D341Med (cell line): ENCODE results near the gene ZFYVE21.
"Not testable (repeated sequence)": the region's sequence is repeated elsewhere in the genome, so short reads cannot be mapped to it uniquely, and the experiment has no call there.

Experiments
- DNase-seq: peaks from one replicate; pipeline ENCODE4 v3.0.0; 2012; ENCODE audit warnings: low spot score

ZFYVE21 gene

DNA sequence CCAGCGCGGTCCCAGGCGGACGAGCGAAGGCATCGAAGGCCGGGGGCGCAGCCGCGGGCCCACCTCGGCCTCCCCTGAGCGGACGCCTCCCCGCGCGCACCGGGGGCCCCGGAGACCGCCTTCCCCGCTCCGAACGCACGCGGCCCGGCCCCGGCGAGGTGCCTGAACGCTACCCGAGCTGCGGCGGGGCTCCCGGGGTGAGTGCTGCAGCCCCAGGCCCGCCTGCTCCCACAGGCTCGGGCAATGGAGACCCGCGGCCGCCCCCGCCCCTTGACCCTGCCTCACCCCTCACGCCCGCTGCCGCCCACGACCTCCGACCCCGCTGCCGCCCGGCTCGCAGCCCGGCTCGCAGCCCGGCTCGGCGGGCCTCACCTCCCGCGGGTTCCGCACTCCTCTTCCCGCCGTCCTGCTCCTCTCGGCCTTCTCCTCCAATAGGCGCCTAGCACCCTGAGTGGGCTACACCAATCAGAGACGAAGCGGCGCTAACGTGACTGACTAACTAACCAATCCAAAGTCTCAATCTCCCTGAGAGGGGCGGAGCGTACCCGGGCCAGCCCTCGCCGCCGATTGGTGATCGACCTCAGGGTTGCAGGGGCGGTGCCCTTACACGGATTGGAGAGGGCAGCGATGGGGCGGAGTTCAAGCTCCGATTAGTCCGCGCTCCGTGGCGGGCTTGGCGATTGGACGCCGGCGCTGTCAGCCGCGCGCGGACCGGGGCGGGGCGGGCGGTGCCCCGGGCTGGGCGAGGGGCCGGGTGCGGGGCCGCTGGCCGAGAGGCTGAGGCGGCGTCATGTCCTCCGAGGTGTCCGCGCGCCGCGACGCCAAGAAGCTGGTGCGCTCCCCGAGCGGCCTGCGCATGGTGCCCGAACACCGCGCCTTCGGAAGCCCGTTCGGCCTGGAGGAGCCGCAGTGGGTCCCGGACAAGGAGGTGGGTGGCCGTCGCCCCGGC, at the start of gene ZFYVE21, which contains the start of gene XRCC3:
Gene ZFYVE21 (plus strand): TSS at position 759 of the 949 bp plus-strand sequence. CDS start 32 bp downstream, at position 791.
Gene XRCC3 (minus strand): TSS at position 400 of the 949 bp plus-strand sequence. CDS start 4,364 bp downstream, outside the sequence.
- peak; percentile 99 for DNase-seq

DNA sequence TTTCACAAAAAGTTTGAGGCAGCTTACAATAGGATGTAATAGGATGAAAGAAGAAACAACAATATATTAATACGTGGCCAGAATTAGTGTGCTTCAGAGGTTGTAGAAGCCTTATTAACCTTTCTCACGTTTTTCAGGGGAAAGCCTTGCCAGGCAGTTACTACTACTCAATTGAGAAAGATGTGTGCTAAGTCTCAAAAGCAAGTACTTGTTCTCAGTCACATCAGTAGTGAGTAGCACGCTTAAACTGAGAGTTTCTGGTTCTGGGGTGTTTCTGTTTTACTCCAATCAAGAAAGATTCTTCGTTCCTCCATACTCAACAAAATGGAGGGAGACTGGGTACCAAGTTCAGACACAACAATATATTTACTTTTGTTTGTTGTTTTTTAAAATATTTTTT, 47.9 kb upstream of the ZFYVE21 start:
- DNase-seq: no peak

DNA sequence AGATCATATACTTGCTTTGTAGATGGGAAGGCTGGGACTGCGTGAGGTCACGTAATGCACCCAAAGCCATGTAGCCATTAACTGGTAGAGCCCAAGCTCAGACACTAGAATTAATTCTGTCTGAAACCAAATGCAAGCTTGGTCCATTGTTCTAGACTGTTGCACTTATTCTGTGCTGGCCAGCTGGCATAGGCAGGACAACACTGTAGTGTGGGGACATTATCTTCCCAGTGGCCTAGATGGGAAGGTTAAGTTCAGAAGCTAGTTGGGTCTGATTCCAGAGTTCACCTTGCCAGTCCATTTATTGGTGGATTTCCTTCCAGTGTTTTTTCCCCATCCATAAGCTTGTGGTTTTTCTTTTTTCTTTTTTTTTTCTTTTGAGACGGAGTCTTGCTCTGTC, 47.5 kb upstream of the ZFYVE21 start:
- DNase-seq: no peak

GRCh38 chr14:103669370-103669769, 46.2 kb upstream of the ZFYVE21 start:
- no peak for DNase-seq

DNA sequence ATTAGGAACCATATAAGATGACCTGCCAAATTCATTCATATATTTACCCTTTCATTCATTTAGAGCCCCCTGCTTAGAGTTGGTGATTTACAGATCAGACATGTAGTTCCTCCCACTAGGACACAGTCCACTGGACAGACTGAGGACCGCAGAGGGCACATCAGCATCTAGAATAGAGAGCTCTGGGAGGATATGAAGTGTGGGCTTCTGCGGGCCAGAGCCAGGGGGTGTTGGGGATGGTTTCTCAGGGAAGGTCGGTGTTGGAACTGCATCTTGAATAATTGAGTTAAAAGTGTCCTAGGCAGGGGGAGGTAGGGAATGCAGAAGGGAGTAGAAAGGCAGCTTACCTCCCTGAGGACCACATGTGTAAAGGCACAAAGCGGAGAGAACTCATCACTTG, 43.7 kb upstream of the ZFYVE21 start:
- DNase-seq: no peak

- DNase-seq: no peak
Observed at GRCh38 chr14:103675957-103676356, 39.7 kb upstream of the ZFYVE21 start.

DNA sequence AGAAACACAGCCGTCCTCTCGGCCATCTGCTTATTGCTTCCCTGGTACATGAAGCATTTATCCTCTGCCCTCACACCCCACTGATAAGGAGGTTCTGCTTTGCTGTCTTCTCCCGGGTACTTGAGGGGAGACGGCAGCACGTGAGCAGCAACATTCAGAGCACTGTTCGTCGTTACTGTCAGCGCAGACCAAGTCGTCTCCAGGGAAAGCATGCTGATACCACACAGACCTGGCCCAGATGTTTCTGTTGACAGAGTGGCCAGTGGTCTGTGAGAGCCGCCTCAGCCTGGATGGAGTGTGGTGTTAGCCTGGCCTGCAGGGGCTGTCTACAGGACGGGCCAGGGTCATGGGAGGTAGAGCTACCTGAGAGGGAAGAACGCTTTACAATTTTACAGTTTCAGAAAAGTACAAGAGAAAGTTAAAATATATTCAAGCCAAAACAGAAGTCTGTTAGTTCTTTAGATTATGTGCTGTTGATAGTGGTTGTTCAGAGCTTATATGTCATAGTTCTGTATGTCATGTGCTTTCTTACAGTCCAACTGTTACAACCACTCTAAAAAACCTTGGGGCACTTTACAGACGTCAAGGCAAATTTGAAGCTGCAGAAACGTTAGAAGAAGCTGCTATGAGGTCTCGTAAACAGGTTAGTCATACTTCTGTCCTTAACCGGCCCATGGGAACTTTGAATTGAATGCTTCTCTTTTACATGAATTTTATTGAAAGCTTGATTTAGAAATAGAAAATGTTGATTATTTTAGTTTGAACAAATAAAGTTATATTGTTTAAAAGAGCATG, 38.5 kb upstream of the ZFYVE21 start:
- DNase-seq: no peak

DNA sequence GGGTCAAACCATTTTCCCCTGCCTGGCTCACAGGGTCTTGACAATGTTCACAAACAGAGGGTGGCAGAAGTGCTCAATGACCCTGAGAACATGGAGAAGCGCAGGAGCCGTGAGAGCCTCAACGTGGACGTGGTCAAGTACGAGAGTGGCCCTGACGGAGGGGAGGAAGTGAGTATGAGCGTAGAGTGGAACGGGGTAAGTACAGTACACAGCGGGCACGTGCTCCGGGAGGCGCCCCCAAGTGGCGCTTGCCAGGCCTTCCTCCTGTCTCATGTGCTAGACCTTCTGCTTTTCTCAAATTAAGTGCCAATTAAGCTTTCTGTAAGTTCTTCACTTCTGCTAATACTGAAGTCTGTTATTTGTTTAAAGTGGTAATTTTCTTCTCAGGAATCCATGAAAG, 36.3 kb upstream of the ZFYVE21 start:
- peak; percentile 86 for DNase-seq

- DNase-seq: no peak
Observed at GRCh38 chr14:103680491-103681231, 34.9 kb upstream of the ZFYVE21 start.

- no peak for DNase-seq
Observed at GRCh38 chr14:103683139-103683538, 32.5 kb upstream of the ZFYVE21 start.

GRCh38 chr14:103684471-103684870, 31.1 kb upstream of the ZFYVE21 start:
- DNase-seq: no peak

- no peak for DNase-seq
Observed at GRCh38 chr14:103684871-103685270, 30.7 kb upstream of the ZFYVE21 start.

GRCh38 chr14:103685276-103686211, 30.1 kb upstream of the ZFYVE21 start:
- DNase-seq: no peak

GRCh38 chr14:103686831-103687485, 28.7 kb upstream of the ZFYVE21 start:
- no peak for DNase-seq

DNA sequence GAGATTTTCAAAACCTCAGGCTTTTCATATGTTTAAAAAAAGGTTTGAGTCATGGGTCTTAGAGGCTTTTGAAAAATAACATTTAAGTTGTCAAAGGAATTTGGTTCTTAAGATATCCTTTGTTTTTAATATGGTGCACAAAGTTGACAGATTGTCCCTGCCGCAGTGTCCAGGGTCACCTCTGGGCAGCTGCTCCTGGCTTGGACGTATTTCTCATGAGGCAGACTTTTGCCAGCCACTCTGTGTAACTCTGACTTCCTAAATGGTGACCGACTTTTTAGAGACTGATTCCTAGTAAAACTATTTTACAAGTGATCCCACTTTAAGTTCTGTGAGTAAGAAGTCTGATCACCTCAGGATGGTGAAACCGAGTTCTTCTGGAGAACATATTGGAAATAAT, 27.9 kb upstream of the ZFYVE21 start:
- no peak for DNase-seq

- DNase-seq: no peak
Observed at GRCh38 chr14:103688441-103688840, 27.2 kb upstream of the ZFYVE21 start.

DNA sequence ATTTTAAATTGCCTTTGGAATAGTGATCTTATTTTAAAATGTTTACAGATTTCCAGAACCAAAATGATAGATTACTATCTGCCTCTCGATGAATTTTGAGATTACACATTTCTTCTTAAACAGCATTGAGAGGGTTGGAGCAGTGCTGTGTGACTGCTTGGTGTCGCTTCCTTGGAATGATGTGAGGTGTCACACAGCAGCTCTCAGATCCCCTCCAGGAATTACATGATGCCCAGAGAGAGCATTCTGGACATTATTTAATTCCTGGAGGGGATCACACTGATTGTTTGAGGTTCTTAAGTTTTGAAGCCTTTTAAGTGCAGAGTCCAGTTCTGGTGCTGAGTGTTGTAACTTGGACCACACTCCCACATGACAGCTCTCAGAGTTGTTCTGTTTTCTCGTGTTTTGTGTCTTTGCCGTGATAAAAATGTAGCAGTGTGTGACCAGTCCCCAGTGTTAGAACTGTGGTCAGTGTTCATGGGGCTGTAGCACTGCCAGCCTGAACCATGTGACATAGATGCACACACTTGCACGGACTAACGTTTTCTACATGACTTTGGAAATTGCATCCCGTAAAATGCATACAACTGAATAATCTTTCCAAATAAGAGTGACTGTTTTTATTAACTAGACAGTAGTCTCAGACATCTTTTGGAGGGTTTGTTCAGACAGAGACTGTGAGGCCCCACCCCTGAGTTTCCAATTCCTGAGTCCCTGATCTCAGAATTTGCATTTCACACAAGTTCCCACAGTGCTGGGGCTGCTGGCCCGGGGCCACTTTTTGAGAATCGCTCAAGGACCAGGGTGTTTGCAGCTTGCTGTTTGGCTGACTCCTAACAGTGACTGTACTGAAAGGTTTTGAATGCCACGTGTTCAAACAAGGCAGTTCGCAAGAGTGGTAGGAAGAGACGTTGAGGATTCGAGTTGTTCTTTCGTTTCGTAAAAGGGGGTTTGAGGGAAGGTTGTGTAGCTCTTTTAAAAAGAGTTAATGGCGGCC, 26.4 kb upstream of the ZFYVE21 start:
- no peak for DNase-seq

DNA sequence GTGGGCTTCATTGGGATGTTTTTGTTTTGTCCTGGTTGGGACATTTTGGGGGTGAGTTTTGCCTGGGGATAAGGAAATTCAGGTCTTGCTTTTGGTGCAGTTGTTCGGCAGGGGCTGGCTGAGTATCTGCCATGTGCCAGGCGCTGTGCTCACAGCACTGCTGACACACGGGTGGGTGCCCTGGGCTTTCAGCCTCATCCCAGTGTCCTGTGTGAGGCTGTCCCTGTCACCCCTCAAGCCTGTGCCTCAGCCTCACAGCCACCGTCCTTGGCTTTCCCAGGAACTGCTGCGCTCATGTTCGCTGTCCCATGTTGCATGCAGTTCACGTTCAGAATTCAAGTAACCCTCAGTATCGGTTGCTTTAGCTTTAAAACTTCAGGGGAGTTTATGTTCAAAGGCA, 25.3 kb upstream of the ZFYVE21 start:
- DNase-seq: no peak

GRCh38 chr14:103691655-103692054, 24.0 kb upstream of the ZFYVE21 start:
- DNase-seq: not testable (repeated sequence)
